SK-N-MC (cell line): ENCODE measurements around the gene SCTR.

Source experiments
- DNase-seq: peaks from one replicate; pipeline ENCODE4 v3.0.0-alpha.2; 2011; ENCODE audit warnings: low read depth, low spot score
- H3K27ac ChIP-seq: fragments of 200-600 bp; sonication (generic); 2 replicates; pipeline ENCODE4 v1.5.1; 2016; ENCODE audit warnings: mixed run types
- H3K36me3 ChIP-seq: fragments of 200-600 bp; sonication (generic); 2 replicates; pipeline ENCODE4 v1.6.1; 2017; ENCODE audit warnings: antibody characterized with exemption, low read length, mixed read lengths; ENCODE audit not compliant: insufficient read depth
- H3K4me3 ChIP-seq: fragments of 200-600 bp; sonication (generic); 2 replicates; pipeline ENCODE4 v1.5.1; 2016
- H3K9ac ChIP-seq: fragments of 200-600 bp; sonication (generic); 2 replicates; pipeline ENCODE4 v1.8.0; 2017; ENCODE audit warnings: mixed run types, mixed read lengths; ENCODE audit not compliant: insufficient read length
- H3K9me3 ChIP-seq: fragments of 200-600 bp; sonication (generic); 2 replicates; pipeline ENCODE4 v1.6.1; 2017; ENCODE audit warnings: low read depth, mild to moderate bottlenecking, antibody characterized with exemption, low read length, moderate library complexity, mixed read lengths
- EZH2 ChIP-seq: fragments of 200-600 bp; sonication (generic); IDR thresholded peaks from one replicate; pipeline ENCODE4 v1.6.1; 2017; ENCODE audit warnings: antibody characterized with exemption
- FOXP2 ChIP-seq: optimal IDR thresholded peaks from 2 replicates; pipeline ENCODE3; 2011; ENCODE audit warnings: mild to moderate bottlenecking, moderate library complexity; ENCODE audit not compliant: insufficient read depth; ENCODE audit errors: extremely low read length, control extremely low read depth
- POLR2AphosphoS5 ChIP-seq: IDR thresholded peaks from 2 replicates; pipeline ENCODE4 v1.6.1; 2012; ENCODE audit warnings: mild to moderate bottlenecking, low read depth, low read length, borderline replicate concordance

SCTR gene

DNA sequence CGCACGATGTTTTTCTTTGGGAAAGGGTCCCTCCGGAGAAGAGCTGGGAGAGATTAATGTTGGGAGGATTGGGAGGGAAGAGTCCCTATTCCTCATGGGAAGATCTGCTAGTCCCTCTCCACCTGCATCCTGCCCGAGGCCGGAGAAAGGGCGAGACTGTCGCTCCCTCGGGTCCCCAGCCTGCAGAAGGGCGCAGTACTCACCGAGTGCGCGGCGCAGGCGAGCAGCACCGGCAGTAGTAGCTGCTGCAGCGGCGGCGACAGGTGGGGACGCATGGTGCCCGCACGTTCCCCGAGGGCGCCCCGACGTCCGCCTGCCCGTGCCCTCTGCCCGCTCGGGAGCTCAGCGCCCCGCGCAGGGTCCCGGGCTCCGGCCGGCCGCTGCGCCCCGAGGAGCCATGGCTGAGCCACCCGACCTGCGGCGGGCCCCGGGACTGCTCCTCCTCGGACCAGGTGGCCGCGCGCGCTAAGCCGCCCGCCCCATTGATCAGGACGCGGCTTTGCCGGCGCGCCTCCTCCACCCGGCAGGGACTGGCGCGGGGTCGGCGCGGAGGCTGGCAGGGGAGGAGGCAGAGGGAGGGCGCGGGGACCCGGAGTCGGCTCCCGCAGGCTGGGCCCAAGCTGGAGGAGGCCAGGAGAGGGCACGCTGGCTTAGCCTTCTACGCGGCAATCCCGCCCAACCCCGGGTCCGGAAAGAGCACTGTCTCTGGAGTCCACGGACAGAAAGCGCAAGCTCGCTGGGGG lies at the start of gene SCTR:
TSS of gene SCTR (minus strand) at position 532 of the 743 bp plus-strand sequence. CDS start at position 275, 257 bp downstream.
- H3K4me3 ChIP-seq = no peak within 1 kb of the TSS; the same call in 1 of the 2 replicates
- no peaks in the 10 kb centered on the region for H3K9me3 ChIP-seq
- no peak within 1 kb of the TSS for H3K27ac ChIP-seq
- no peak for DNase-seq
- no peaks in the 10 kb centered on the region for H3K36me3 ChIP-seq
- no peak within 1 kb of the TSS for H3K9ac ChIP-seq
- TF ChIP-seq POLR2AphosphoS5 (no peak), FOXP2 (no peak), EZH2 (no peak)

- no peaks in the 10 kb centered on the region for H3K36me3 ChIP-seq
- TF ChIP-seq POLR2AphosphoS5 (no peak), FOXP2 (no peak), EZH2 (no peak)
- H3K9me3 ChIP-seq = no peaks in the 10 kb centered on the region
- no peak overlapping the region for H3K9ac ChIP-seq
- DNase-seq = no peak
- H3K4me3 ChIP-seq = no peak overlapping the region
- no peak overlapping the region for H3K27ac ChIP-seq
Measured at GRCh38 chr2:119567292-119567691, 43.0 kb upstream of the SCTR start.

GRCh38 chr2:119565481-119565880 lies 41.2 kb upstream of the SCTR start:
- H3K27ac ChIP-seq = no peak overlapping the region
- no peak for DNase-seq
- TF ChIP-seq EZH2 (no peak), POLR2AphosphoS5 (no peak), FOXP2 (no peak)
- no peak overlapping the region for H3K4me3 ChIP-seq
- H3K9ac ChIP-seq = no peak overlapping the region
- no peaks in the 10 kb centered on the region for H3K9me3 ChIP-seq
- no peaks in the 10 kb centered on the region for H3K36me3 ChIP-seq

DNA sequence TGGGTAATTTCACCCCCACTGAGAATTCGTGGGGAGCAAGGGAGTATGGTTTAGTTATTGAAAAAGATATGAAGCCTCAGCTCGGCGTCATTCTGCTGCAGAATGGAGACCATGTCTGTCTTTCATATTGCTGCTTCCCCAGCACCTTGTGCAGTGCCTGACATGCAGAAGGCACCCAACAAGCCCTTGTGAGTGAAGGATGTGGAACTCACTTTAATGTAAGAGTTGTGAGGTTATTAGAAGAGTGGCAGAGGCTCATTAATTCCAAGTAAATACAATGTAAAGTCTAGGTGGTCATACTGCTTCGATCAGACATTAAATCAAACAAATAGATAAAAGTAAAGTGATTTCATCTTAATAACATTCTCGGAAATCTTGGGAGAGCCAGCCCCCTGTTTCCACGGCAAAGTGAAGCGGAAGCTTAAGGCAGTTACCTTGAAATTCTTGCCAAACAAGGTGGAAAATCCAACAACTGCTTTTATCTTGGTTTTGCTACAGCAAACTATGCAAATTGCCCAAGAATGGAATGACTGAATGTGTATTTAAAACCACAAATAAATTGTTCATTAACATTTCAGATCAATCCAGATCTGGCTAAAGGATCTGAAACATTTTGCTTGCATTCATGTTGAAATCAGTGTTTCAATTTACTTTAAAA lies 29.5 kb upstream of the SCTR start:
- H3K9me3 ChIP-seq = no peaks in the 10 kb centered on the region
- TF ChIP-seq FOXP2 = no peak
- TF ChIP-seq POLR2AphosphoS5 = no peak
- no peak for TF ChIP-seq EZH2

DNA sequence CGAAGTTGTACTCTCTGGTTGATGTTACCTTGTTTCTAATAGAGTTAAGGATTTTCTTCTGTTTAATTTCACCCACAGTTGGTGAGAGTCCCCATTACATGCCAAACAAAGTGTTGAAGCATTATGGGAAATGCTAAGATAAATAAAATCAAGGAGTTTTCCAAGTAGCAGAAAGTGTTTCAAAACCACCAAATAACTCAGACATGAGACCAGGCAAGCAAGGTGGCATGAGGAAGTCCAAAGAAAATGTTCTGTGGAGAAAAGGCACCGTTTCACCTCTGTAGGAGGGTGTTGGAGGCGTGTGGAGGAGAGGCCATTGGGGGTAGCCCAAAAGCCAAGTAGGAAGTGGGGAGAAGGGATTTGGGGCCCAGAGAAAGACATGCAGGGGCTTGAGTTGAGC lies 28.6 kb upstream of the SCTR start:
- H3K9me3 ChIP-seq = no peaks in the 10 kb centered on the region

More for the DNA sequence above, 29.5 kb upstream of the SCTR start:
- H3K36me3 ChIP-seq = no peaks in the 10 kb centered on the region
- no peak overlapping the region for H3K27ac ChIP-seq
- H3K4me3 ChIP-seq = no peak overlapping the region
- H3K9ac ChIP-seq = no peak overlapping the region
- no peak for DNase-seq

DNA sequence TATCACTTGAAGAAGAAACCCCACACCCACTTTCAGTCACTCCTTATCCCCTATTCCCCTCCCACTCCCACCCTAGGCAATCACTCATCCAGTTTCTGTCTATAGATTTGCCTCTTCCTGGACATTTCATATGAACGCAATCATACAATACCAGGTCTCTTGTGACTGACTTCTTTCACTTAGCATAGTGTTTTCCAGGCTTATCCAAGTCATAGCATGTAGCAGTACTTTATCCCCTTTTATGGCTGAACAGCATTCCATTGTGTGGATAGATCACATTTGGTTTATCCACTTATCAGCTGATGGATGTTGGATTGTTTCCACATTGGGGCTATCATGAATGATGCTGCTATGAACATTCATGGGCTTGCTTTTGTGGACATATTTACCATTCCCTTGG lies 26.6 kb upstream of the SCTR start:
- no peak overlapping the region for H3K4me3 ChIP-seq
- no peak for DNase-seq
- H3K9ac ChIP-seq = no peak overlapping the region
- H3K36me3 ChIP-seq = no peaks in the 10 kb centered on the region
- H3K9me3 ChIP-seq = no peaks in the 10 kb centered on the region
- TF ChIP-seq EZH2 (no peak), POLR2AphosphoS5 (no peak)
- no peak overlapping the region for H3K27ac ChIP-seq

More for the DNA sequence above, 28.6 kb upstream of the SCTR start:
- H3K36me3 ChIP-seq = no peaks in the 10 kb centered on the region
- no peak for DNase-seq
- H3K4me3 ChIP-seq = no peak overlapping the region
- H3K27ac ChIP-seq = no peak overlapping the region
- TF ChIP-seq EZH2 (no peak), POLR2AphosphoS5 (no peak), FOXP2 (no peak)
- no peak overlapping the region for H3K9ac ChIP-seq

- Histone ChIP-seq H3K36me3 (no peaks in the 10 kb centered on the region), H3K27ac (no peak overlapping the region), H3K9ac (no peak overlapping the region), H3K4me3 (no peak overlapping the region), H3K9me3 (no peaks in the 10 kb centered on the region)
- TF ChIP-seq FOXP2 (no peak), EZH2 (no peak), POLR2AphosphoS5 (no peak)
- no peak for DNase-seq
Measured at GRCh38 chr2:119550346-119550745, 26.1 kb upstream of the SCTR start.

GRCh38 chr2:119549241-119549640 lies 25.0 kb upstream of the SCTR start:
- no peaks in the 10 kb centered on the region for H3K9me3 ChIP-seq
- H3K27ac ChIP-seq = no peak overlapping the region
- TF ChIP-seq POLR2AphosphoS5 = no peak
- TF ChIP-seq FOXP2 = no peak
- TF ChIP-seq EZH2 = no peak
- H3K9ac ChIP-seq = no peak overlapping the region
- no peaks in the 10 kb centered on the region for H3K36me3 ChIP-seq
- no peak for DNase-seq
- H3K4me3 ChIP-seq = no peak overlapping the region
